ENCODE results near the gene MLPH.

- no peak for TF ChIP-seq EZH2 (IDR thresholded peaks at IDR 0.05; ENCODE audit: low read depth)
- TF ChIP-seq, protein P1, sequence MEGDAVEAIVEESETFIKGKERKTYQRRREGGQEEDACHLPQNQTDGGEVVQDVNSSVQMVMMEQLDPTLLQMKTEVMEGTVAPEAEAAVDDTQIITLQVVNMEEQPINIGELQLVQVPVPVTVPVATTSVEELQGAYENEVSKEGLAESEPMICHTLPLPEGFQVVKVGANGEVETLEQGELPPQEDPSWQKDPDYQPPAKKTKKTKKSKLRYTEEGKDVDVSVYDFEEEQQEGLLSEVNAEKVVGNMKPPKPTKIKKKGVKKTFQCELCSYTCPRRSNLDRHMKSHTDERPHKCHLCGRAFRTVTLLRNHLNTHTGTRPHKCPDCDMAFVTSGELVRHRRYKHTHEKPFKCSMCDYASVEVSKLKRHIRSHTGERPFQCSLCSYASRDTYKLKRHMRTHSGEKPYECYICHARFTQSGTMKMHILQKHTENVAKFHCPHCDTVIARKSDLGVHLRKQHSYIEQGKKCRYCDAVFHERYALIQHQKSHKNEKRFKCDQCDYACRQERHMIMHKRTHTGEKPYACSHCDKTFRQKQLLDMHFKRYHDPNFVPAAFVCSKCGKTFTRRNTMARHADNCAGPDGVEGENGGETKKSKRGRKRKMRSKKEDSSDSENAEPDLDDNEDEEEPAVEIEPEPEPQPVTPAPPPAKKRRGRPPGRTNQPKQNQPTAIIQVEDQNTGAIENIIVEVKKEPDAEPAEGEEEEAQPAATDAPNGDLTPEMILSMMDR (conservative IDR thresholded peaks at IDR 0.05): peak; percentile 97
Observed at GRCh38 chr2:237474931-237475703, 11.9 kb upstream of the MLPH start.

All from PC-9 (cell line).